ENCODE results near the gene DCK. TPM values are rescaled to one million over a fixed set of nuclear protein-coding genes. Genes with fewer than 3 reads are reported as not detected.

The DCK gene
- total RNA-seq, 1 donor from 2014 or later = 10.8 TPM

DNA sequence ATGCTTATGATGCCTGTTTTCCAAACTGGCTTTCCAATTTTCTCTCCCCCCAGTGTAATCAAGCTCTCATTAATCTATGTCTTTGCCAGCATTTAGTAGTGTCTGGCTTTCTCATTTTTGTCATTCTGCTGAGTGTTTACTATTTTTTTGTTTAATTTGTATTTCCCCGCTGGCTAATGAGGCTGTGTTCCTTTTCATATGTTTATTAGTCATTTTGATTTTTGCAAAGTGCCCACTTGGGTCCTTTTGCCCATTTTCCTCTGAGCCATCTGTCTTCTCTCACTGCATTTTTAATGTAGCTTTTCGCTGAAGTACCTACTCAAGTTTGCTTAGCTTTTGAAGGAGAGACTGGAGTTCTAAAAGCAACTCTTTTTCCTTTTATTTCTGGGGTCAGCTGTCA, 14.7 kb downstream of the DCK start:
- no peak overlapping the region for H3K4me3 Mint-ChIP-seq (ENCODE audit: unreplicated experiment)
- peaks cover 67% of the 10 kb centered on the region for H3K79me2 ChIP-seq (ENCODE audit: insufficient read depth, low read length)

DNA sequence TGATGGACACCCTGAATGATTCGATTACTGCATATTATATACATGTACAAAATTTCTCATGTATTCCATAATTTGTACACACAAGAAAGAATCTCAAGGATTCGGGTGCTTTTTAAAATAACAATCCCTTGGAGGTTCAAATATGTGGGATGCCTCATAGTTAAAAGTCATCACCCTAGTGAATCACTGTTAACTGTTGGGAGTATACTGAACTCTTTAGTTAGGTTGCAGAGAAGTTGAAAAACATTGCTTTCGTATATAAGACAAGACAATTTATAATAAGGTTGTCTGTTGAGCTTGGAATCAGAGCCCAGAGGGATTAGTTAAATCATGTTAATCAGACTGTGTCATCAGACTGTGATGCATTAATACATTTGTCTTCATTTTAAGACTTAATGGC, 15.6 kb downstream of the DCK start:
- no peak overlapping the region for H3K4me3 ChIP-seq (ENCODE audit: insufficient read depth, low read depth, low read length)
- no peak overlapping the region for H3K9ac ChIP-seq (ENCODE audit: low read length)
- no peaks in the 10 kb centered on the region for H3K9me3 ChIP-seq (ENCODE audit: insufficient read depth, low read depth, low read length)
- H3K27ac Mint-ChIP-seq (ENCODE audit: unreplicated experiment) = no peak overlapping the region
- peak overlapping the region; percentile 50 for H3K4me2 ChIP-seq (ENCODE audit: low read length)
- TF ChIP-seq, protein P1, sequence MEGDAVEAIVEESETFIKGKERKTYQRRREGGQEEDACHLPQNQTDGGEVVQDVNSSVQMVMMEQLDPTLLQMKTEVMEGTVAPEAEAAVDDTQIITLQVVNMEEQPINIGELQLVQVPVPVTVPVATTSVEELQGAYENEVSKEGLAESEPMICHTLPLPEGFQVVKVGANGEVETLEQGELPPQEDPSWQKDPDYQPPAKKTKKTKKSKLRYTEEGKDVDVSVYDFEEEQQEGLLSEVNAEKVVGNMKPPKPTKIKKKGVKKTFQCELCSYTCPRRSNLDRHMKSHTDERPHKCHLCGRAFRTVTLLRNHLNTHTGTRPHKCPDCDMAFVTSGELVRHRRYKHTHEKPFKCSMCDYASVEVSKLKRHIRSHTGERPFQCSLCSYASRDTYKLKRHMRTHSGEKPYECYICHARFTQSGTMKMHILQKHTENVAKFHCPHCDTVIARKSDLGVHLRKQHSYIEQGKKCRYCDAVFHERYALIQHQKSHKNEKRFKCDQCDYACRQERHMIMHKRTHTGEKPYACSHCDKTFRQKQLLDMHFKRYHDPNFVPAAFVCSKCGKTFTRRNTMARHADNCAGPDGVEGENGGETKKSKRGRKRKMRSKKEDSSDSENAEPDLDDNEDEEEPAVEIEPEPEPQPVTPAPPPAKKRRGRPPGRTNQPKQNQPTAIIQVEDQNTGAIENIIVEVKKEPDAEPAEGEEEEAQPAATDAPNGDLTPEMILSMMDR (IDR thresholded peaks at IDR 0.05; ENCODE audit: insufficient read depth, low read depth, low read length) = no peak
- no peak for TF ChIP-seq EZH2 (IDR thresholded peaks at IDR 0.05; ENCODE audit: insufficient read depth, low read length)
- peaks cover 18% of the 10 kb centered on the region for H3K4me1 ChIP-seq (ENCODE audit: insufficient read depth, low read length)
- DNase-seq (ENCODE audit: low read depth) (peak; percentile 51), FAIRE-seq (peak; percentile 54)
- no peaks in the 10 kb centered on the region for H3K36me3 ChIP-seq (ENCODE audit: insufficient read depth, low read length)
- H3K27me3 ChIP-seq (ENCODE audit: insufficient read depth, low read length) = no peaks in the 10 kb centered on the region
- H3K4me3 Mint-ChIP-seq (ENCODE audit: unreplicated experiment) = no peak overlapping the region
- no peaks in the 10 kb centered on the region for H3K27me3 Mint-ChIP-seq (ENCODE audit: low read depth, unreplicated experiment)
- peaks cover 58% of the 10 kb centered on the region for H3K79me2 ChIP-seq (ENCODE audit: insufficient read depth, low read length)
- H3K27ac ChIP-seq (ENCODE audit: low read depth, low read length) = peak overlapping the region; percentile 24
- peaks cover 3% of the 10 kb centered on the region for H3K9me3 Mint-ChIP-seq (ENCODE audit: unreplicated experiment)
- peaks cover 14% of the 10 kb centered on the region for H3K4me1 Mint-ChIP-seq (ENCODE audit: low read depth, unreplicated experiment)
- H4K20me1 ChIP-seq (ENCODE audit: insufficient read depth, low read length) = no peaks in the 10 kb centered on the region
- H3K36me3 Mint-ChIP-seq (ENCODE audit: low read depth, unreplicated experiment) = peaks cover 4% of the 10 kb centered on the region
- H2AFZ ChIP-seq (ENCODE audit: low read depth, low read length) = no peak overlapping the region

More for the DNA sequence above, 14.7 kb downstream of the DCK start:
- Histone ChIP-seq H3K9me3 (ENCODE audit: insufficient read depth, low read depth, low read length) (no peaks in the 10 kb centered on the region), H3K36me3 (ENCODE audit: insufficient read depth, low read length) (no peaks in the 10 kb centered on the region), H4K20me1 (ENCODE audit: insufficient read depth, low read length) (no peaks in the 10 kb centered on the region), H3K27ac (ENCODE audit: low read depth, low read length) (no peak overlapping the region), H3K4me3 (ENCODE audit: insufficient read depth, low read depth, low read length) (no peak overlapping the region), H2AFZ (ENCODE audit: low read depth, low read length) (no peak overlapping the region), H3K9ac (ENCODE audit: low read length) (no peak overlapping the region), H3K4me2 (ENCODE audit: low read length) (no peak overlapping the region), H3K4me1 (ENCODE audit: insufficient read depth, low read length) (peaks cover 18% of the 10 kb centered on the region), H3K27me3 (ENCODE audit: insufficient read depth, low read length) (no peaks in the 10 kb centered on the region)
- no peak for DNase-seq (ENCODE audit: low read depth)
- Mint-ChIP-seq H3K4me1 (ENCODE audit: low read depth, unreplicated experiment) (peaks cover 14% of the 10 kb centered on the region), H3K27ac (ENCODE audit: unreplicated experiment) (no peak overlapping the region), H3K36me3 (ENCODE audit: low read depth, unreplicated experiment) (peaks cover 2% of the 10 kb centered on the region), H3K27me3 (ENCODE audit: low read depth, unreplicated experiment) (no peaks in the 10 kb centered on the region), H3K9me3 (ENCODE audit: unreplicated experiment) (no peaks in the 10 kb centered on the region)
- no peak for TF ChIP-seq EZH2 (IDR thresholded peaks at IDR 0.05; ENCODE audit: insufficient read depth, low read length)
- TF ChIP-seq, protein P1 (IDR thresholded peaks at IDR 0.05; ENCODE audit: insufficient read depth, low read depth, low read length) = no peak
- no peak for FAIRE-seq

DNA sequence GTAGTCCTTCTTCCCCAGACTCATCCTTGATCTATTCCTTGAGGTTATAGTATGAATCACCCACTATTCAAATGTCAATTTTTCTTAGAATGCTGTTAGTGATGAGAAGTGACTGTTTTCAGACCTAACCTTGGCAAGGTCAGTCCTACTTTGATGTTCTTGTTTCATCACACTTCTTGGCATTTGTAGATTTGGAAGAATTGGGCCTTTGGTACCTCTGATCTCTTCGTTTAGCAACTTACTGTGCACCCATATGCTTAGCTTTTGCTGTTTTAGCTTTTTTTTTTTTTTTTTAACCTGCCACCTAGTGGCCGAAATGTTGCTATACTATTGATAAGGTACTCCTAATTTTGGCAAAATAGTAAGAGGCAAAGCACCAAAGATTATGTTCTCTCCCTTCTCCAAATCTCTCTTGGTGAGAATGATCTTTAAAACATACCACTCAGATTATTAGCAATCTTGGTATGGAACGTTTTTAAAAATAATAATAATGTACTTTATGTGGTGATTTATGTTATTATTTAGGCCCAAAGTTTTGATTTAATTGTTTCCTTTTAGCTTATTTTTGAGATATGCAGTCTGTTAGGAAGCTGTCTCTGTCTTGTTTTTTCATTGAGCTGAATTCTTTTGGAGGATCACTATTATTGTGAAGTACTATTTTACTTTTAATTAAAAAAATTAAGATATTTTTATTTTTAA, 16.6 kb downstream of the DCK start:
- H3K36me3 Mint-ChIP-seq (ENCODE audit: low read depth, unreplicated experiment) = peaks cover 4% of the 10 kb centered on the region

More for the DNA sequence above, 16.6 kb downstream of the DCK start:
- Mint-ChIP-seq H3K27me3 (ENCODE audit: low read depth, unreplicated experiment) (no peaks in the 10 kb centered on the region), H3K9me3 (ENCODE audit: unreplicated experiment) (peaks cover 3% of the 10 kb centered on the region), H3K4me1 (ENCODE audit: low read depth, unreplicated experiment) (peaks cover 14% of the 10 kb centered on the region), H3K27ac (ENCODE audit: unreplicated experiment) (no peak overlapping the region), H3K4me3 (ENCODE audit: unreplicated experiment) (no peak overlapping the region)
- Histone ChIP-seq H4K20me1 (ENCODE audit: insufficient read depth, low read length) (no peaks in the 10 kb centered on the region), H3K9me3 (ENCODE audit: insufficient read depth, low read depth, low read length) (no peaks in the 10 kb centered on the region), H2AFZ (ENCODE audit: low read depth, low read length) (no peak overlapping the region), H3K27me3 (ENCODE audit: insufficient read depth, low read length) (no peaks in the 10 kb centered on the region), H3K9ac (ENCODE audit: low read length) (no peak overlapping the region), H3K4me1 (ENCODE audit: insufficient read depth, low read length) (peaks cover 18% of the 10 kb centered on the region), H3K36me3 (ENCODE audit: insufficient read depth, low read length) (no peaks in the 10 kb centered on the region), H3K79me2 (ENCODE audit: insufficient read depth, low read length) (peaks cover 49% of the 10 kb centered on the region), H3K4me3 (ENCODE audit: insufficient read depth, low read depth, low read length) (no peak overlapping the region), H3K4me2 (ENCODE audit: low read length) (peak overlapping the region; percentile 50), H3K27ac (ENCODE audit: low read depth, low read length) (peak overlapping the region; percentile 24)
- FAIRE-seq (no peak), DNase-seq (ENCODE audit: low read depth) (peak; percentile 25)
- TF ChIP-seq, protein P1 (IDR thresholded peaks at IDR 0.05; ENCODE audit: insufficient read depth, low read depth, low read length) = peak; percentile 90
- no peak for TF ChIP-seq EZH2 (IDR thresholded peaks at IDR 0.05; ENCODE audit: insufficient read depth, low read length)
